Stomach (tissue), 9 donors: ENCODE data around the gene FAM168A. TPM values are rescaled to one million over a fixed set of nuclear protein-coding genes. Genes with fewer than 3 reads are reported as not detected.

Experiments used
- DNase-seq, 2 donors: peaks; one replicate each; pipeline versions ENCODE4 v3.0.0 to v3.0.0-alpha.2; 2013 to 2019
- H3K27ac ChIP-seq, 5 donors: fragments of 200-600 bp in 4 of 5; sonication (generic) in 4 of 5; one replicate each; pipeline ENCODE4 v1.5.1; 2013 to 2019; ENCODE audit warnings: mild to moderate bottlenecking in 1 of 5, moderate library complexity in 1 of 5
- H3K27me3 ChIP-seq, 3 donors: fragments of 200-600 bp; sonication (generic); one replicate each; pipeline ENCODE4 v1.5.1; 2017 to 2019; ENCODE audit warnings: mixed run types in 1 of 3
- H3K36me3 ChIP-seq, 4 donors: fragments of 200-600 bp; sonication (generic); 1 replicate in 3 of 4; 2 replicates in 1 of 4; pipeline ENCODE4 v1.5.1; 2016 to 2019
- H3K4me1 ChIP-seq, 4 donors: fragments of 200-600 bp; sonication (generic); one replicate each; pipeline ENCODE4 v1.5.1; 2016 to 2019
- H3K4me3 ChIP-seq, 4 donors: fragments of 200-600 bp; sonication (generic) in 3 of 4; one replicate each; pipeline ENCODE4 v1.5.1; 2016 to 2019; ENCODE audit warnings: mild to moderate bottlenecking in 1 of 4
- H3K9me3 ChIP-seq, 4 donors: fragments of 200-600 bp; sonication (generic); one replicate each; pipeline ENCODE4 v1.5.1; 2016 to 2019
- CTCF ChIP-seq, 7 experiments: fragments of 450-650 bp in 4 of 7; fragments of 200-600 bp in 3 of 7; sonication (generic) in 3 of 7; IDR thresholded peaks; one replicate each; pipeline ENCODE4 v1.5.1; 2016 to 2019; ENCODE audit warnings: antibody characterized with exemption in 7 of 7, control low read depth in 2 of 7, mild to moderate bottlenecking in 1 of 7
- EP300 ChIP-seq: sonication (generic); formaldehyde crosslinking; IDR thresholded peaks from one replicate; pipeline ENCODE4 v1.6.1; 2017; ENCODE audit warnings: antibody characterized with exemption
- POLR2A ChIP-seq, 4 donors: fragments of 450-650 bp; IDR thresholded peaks; one replicate each; pipeline ENCODE4 v1.6.1; 2016; ENCODE audit warnings: antibody characterized with exemption in 4 of 4, control low read depth in 2 of 4, mild to moderate bottlenecking in 1 of 4, moderate library complexity in 1 of 4
- POLR2AphosphoS5 ChIP-seq, 3 donors: sonication (generic); formaldehyde crosslinking; IDR thresholded peaks; one replicate each; pipeline ENCODE4 v1.6.1; 2016; ENCODE audit warnings: antibody characterized with exemption in 3 of 3
- WGBS, 5 donors: extraction: QIAGEN DNeasy Blood & Tissue Kit in 3 of 5; methylation state at CpG; one replicate each; pipeline versions ENCODE4 v1.1.5 to v1.1.7; 2013 to 2018; 5-methylcytosine and 5-hydroxymethylcytosine counted together
- intact Hi-C: fragments of 100-400 bp; cut with DNase I; formaldehyde crosslinking; loops from one replicate; pipeline ENCODE4 v1.15.1; 2023; ENCODE audit warnings: low total_unique reads
- polyA plus RNA-seq, 3 donors: library from polyadenylated mRNA; stranded (reverse); fragments of 200-250 nt; gene quantifications; one replicate each; pipeline ENCODE4 v1.2.3, GENCODE V29; 2013
- total RNA-seq, 5 donors: library from RNA; depleted of rRNA; stranded (reverse); fragments of >200 nt; gene quantifications; one replicate each; pipeline versions ENCODE4 v1.1.0 to v1.2.3, GENCODE V29; 2014 to 2016
- donor health status: healthy with polysubstance abuse.
- donor health status: Bipolar disorder and iron deficiency.
- donor health status: healthy.

The FAM168A gene
- total and polyA plus RNA-seq, 8 donors: 4.3 to 25.4 (median 6.3) TPM

- TF ChIP-seq EP300: no peak
- no peak for TF ChIP-seq POLR2AphosphoS5 (IDR thresholded peaks at IDR 0.05)
- no peak for TF ChIP-seq CTCF (IDR thresholded peaks at IDR 0.05)
- TF ChIP-seq POLR2A (IDR thresholded peaks at IDR 0.05): no peak
- Histone ChIP-seq H3K4me3 (no peak overlapping the region), H3K9me3 (no peaks in the 10 kb centered on the region), H3K4me1 (peaks cover 0 to 12% (median 2%) of the 10 kb centered on the region in 4 donors), H3K36me3 (peaks cover 0 to 5% (median 0%) of the 10 kb centered on the region in 4 donors), H3K27ac (no peak overlapping the region), H3K27me3 (no peaks in the 10 kb centered on the region)
- WGBS, 5 donors: 85 to 97% (median 89%) methylated on average over 2 of the region's 2 CpGs
- no peak for DNase-seq
- intact Hi-C loops: no loop called here
Measured at GRCh38 chr11:73564903-73565302, 33.0 kb downstream of the FAM168A start.

- H3K9me3 ChIP-seq: no peaks in the 10 kb centered on the region
- DNase-seq: no peak
- WGBS, 5 donors: 94 to 100% (median 99%) methylated on average over 2 of the region's 2 CpGs
- no peak overlapping the region for H3K27ac ChIP-seq
- H3K36me3 ChIP-seq: peaks cover 0 to 5% (median 0%) of the 10 kb centered on the region in 4 donors
- no peak overlapping the region for H3K4me3 ChIP-seq
- peaks cover 0 to 18% (median 5%) of the 10 kb centered on the region in 4 donors for H3K4me1 ChIP-seq
- TF ChIP-seq EP300: no peak
- intact Hi-C loops: no loop called here
- no peaks in the 10 kb centered on the region for H3K27me3 ChIP-seq
Measured at GRCh38 chr11:73563539-73564200, 34.2 kb downstream of the FAM168A start.

- DNase-seq: no peak
- Histone ChIP-seq H3K27me3 (no peaks in the 10 kb centered on the region), H3K36me3 (no peaks in the 10 kb centered on the region), H3K4me1 (peaks cover 0 to 20% (median 5%) of the 10 kb centered on the region in 4 donors), H3K4me3 (no peak overlapping the region), H3K9me3 (no peaks in the 10 kb centered on the region), H3K27ac (no peak overlapping the region)
- intact Hi-C loops: no loop called here
- no peak for TF ChIP-seq POLR2A (IDR thresholded peaks at IDR 0.05)
- TF ChIP-seq EP300: no peak
- TF ChIP-seq POLR2AphosphoS5 (IDR thresholded peaks at IDR 0.05): no peak
- no peak for TF ChIP-seq CTCF (IDR thresholded peaks at IDR 0.05)
Measured at GRCh38 chr11:73559743-73560142, 38.2 kb downstream of the FAM168A start.

- 89 to 95% (median 92%) methylated on average over 3 of the region's 3 CpGs for WGBS, 5 donors
- intact Hi-C loops: no loop called here
- peaks cover 0 to 31% (median 12%) of the 10 kb centered on the region in 4 donors for H3K4me1 ChIP-seq
- H3K27ac ChIP-seq: no peak overlapping the region
- H3K9me3 ChIP-seq: no peaks in the 10 kb centered on the region
- DNase-seq: no peak
- TF ChIP-seq CTCF (IDR thresholded peaks at IDR 0.05) (no peak), POLR2A (IDR thresholded peaks at IDR 0.05) (no peak), EP300 (no peak), POLR2AphosphoS5 (IDR thresholded peaks at IDR 0.05) (no peak)
- no peak overlapping the region for H3K4me3 ChIP-seq
- no peaks in the 10 kb centered on the region for H3K36me3 ChIP-seq
- H3K27me3 ChIP-seq: no peaks in the 10 kb centered on the region
Measured at GRCh38 chr11:73556966-73557365, 40.9 kb downstream of the FAM168A start.

- no peak overlapping the region for H3K27ac ChIP-seq
- no peaks in the 10 kb centered on the region for H3K27me3 ChIP-seq
- no peaks in the 10 kb centered on the region for H3K9me3 ChIP-seq
- intact Hi-C loops: no loop called here
- 73 to 92% (median 78%) methylated on average over 3 of the region's 3 CpGs for WGBS, 5 donors
- H3K4me3 ChIP-seq: no peak overlapping the region
- DNase-seq: no peak
- H3K4me1 ChIP-seq: peaks cover 0 to 42% (median 17%) of the 10 kb centered on the region in 4 donors
- H3K36me3 ChIP-seq: no peaks in the 10 kb centered on the region
- no peak for TF ChIP-seq CTCF (IDR thresholded peaks at IDR 0.05)
- no peak for TF ChIP-seq POLR2A (IDR thresholded peaks at IDR 0.05)
- no peak for TF ChIP-seq POLR2AphosphoS5 (IDR thresholded peaks at IDR 0.05)
- no peak for TF ChIP-seq EP300
Measured at GRCh38 chr11:73555615-73556014, 42.3 kb downstream of the FAM168A start.
